CD4-positive, CD25-positive, alpha-beta regulatory T cell (primary cell): ENCODE results near the gene KCNA3. TPM values are rescaled to one million over a fixed set of nuclear protein-coding genes. Genes with fewer than 3 reads are reported as not detected.
A peak's percentile ranks its signal among the peaks of the same experiment; 100 is the strongest.

Source experiments
- ATAC-seq, 2 donors: fragments of 150-1000 bp; cut with Tn5 transposase; one replicate each; pipeline ENCODE4 v1.10.0; 2021; ENCODE audit warnings: low read depth in 2 of 2, moderate number of reproducible peaks in 2 of 2, moderate library complexity in 1 of 2
- DNase-seq, 3 donors: peaks; one replicate each; pipeline versions ENCODE4 v3.0.0 to v3.0.0-alpha.2; 2012 to 2022; ENCODE audit warnings: mixed read lengths in 1 of 3
- H3K27ac ChIP-seq: one replicate; pipeline ENCODE4 v1.7.0; 2013; ENCODE audit warnings: mild to moderate bottlenecking, low read length; ENCODE audit not compliant: insufficient read depth, poor library complexity, severe bottlenecking
- H3K27me3 ChIP-seq: one replicate; pipeline ENCODE4 v1.7.0; 2013; ENCODE audit warnings: low read length; ENCODE audit not compliant: control insufficient read depth, insufficient read depth
- H3K36me3 ChIP-seq: one replicate; pipeline ENCODE4 v1.7.0; 2013; ENCODE audit warnings: mild to moderate bottlenecking, low read length, moderate library complexity; ENCODE audit not compliant: control insufficient read depth, insufficient read depth
- H3K4me1 ChIP-seq: 2 replicates; pipeline ENCODE4 v1.7.0; 2013; ENCODE audit warnings: mild to moderate bottlenecking, low read length; ENCODE audit not compliant: insufficient read depth, control insufficient read depth, poor library complexity, severe bottlenecking
- H3K4me3 ChIP-seq: one replicate; pipeline ENCODE4 v1.7.0; 2013; ENCODE audit warnings: low read depth, mild to moderate bottlenecking, low read length, moderate library complexity
- H3K9me3 ChIP-seq, 2 experiments: 1 replicate in 1 of 2; 2 replicates in 1 of 2; pipeline ENCODE4 v1.7.0; 2013; ENCODE audit warnings: low read length in 2 of 2, mild to moderate bottlenecking in 1 of 2, moderate library complexity in 1 of 2; ENCODE audit not compliant: control insufficient read depth in 2 of 2
- H3K27ac Mint-ChIP-seq, 3 donors: one replicate each; pipeline ENCODE4 v1.8.0; 2020 to 2022; ENCODE audit warnings: mild to moderate bottlenecking in 3 of 3, mixed read lengths in 3 of 3, moderate library complexity in 2 of 3
- H3K27me3 Mint-ChIP-seq: one replicate; pipeline ENCODE4 v1.8.0; 2022; ENCODE audit warnings: mild to moderate bottlenecking, mixed read lengths
- H3K36me3 Mint-ChIP-seq: one replicate; pipeline ENCODE4 v1.8.0; 2020; ENCODE audit warnings: mixed read lengths
- H3K4me1 Mint-ChIP-seq, 4 donors: one replicate each; pipeline ENCODE4 v1.8.0; 2020 to 2022; ENCODE audit warnings: mixed read lengths in 4 of 4, mild to moderate bottlenecking in 1 of 4
- H3K4me3 Mint-ChIP-seq, 4 donors: one replicate each; pipeline ENCODE4 v1.8.0; 2020 to 2022; ENCODE audit warnings: mild to moderate bottlenecking in 4 of 4, mixed read lengths in 4 of 4, moderate library complexity in 3 of 4
- H3K9me3 Mint-ChIP-seq, 7 donors: one replicate each; pipeline ENCODE4 v1.8.0; 2020 to 2022; ENCODE audit warnings: mixed read lengths in 7 of 7, mild to moderate bottlenecking in 3 of 7, moderate library complexity in 2 of 7
- polyA plus RNA-seq, 4 donors: library from polyadenylated mRNA; unstranded; fragments of 300-500 nt; fragmentation: Illumina TruSeq; gene quantifications; one replicate each; pipeline ENCODE4 v1.2.3, GENCODE V29; 2021
- total RNA-seq: library from RNA; stranded (reverse); gene quantifications from one replicate; pipeline ENCODE4 v1.2.3, GENCODE V29; 2022

KCNA3 gene
- total and polyA plus RNA-seq, 5 donors from 2014 or later: 61.6 to 120 (median 86.3) TPM

- H3K36me3 ChIP-seq: no peaks in the 10 kb centered on the region
- Mint-ChIP-seq H3K4me1 (peaks cover 37 to 91% (median 77%) of the 10 kb centered on the region in 4 donors), H3K9me3 (peaks cover 0 to 8% (median 2%) of the 10 kb centered on the region in 7 donors), H3K36me3 (peaks cover 6% of the 10 kb centered on the region), H3K27me3 (no peaks in the 10 kb centered on the region), H3K4me3 (peak overlapping the region in 2 of 4 donors; percentile 39 to 82), H3K27ac (peak overlapping the region in 2 of 3 donors; percentile 7 to 84)
- no peak overlapping the region for H3K4me3 ChIP-seq
- H3K4me1 ChIP-seq: peaks cover 77% of the 10 kb centered on the region
- no peaks in the 10 kb centered on the region for H3K27me3 ChIP-seq
- DNase-seq: no peak
- no peaks in the 10 kb centered on the region for H3K9me3 ChIP-seq
- H3K27ac ChIP-seq: no peak overlapping the region
- no peak for ATAC-seq
Observed at GRCh38 chr1:110638556-110638955, 36.2 kb downstream of the KCNA3 start.

- H3K9me3 Mint-ChIP-seq: peaks cover 0 to 8% (median 2%) of the 10 kb centered on the region in 7 donors
- Histone ChIP-seq H3K9me3 (no peaks in the 10 kb centered on the region), H3K36me3 (no peaks in the 10 kb centered on the region), H3K4me3 (no peak overlapping the region), H3K27me3 (no peaks in the 10 kb centered on the region), H3K27ac (peak overlapping the region; percentile 43), H3K4me1 (peaks cover 77% of the 10 kb centered on the region)
- no peak for DNase-seq
- peaks cover 6% of the 10 kb centered on the region for H3K36me3 Mint-ChIP-seq
- H3K4me1 Mint-ChIP-seq: peaks cover 36 to 93% (median 78%) of the 10 kb centered on the region in 4 donors
- peak overlapping the region in 3 of 4 donors; percentile 13 to 82 (median 39) for H3K4me3 Mint-ChIP-seq
- peak overlapping the region in 2 of 3 donors; percentile 7 to 84 for H3K27ac Mint-ChIP-seq
- no peak for ATAC-seq
- no peaks in the 10 kb centered on the region for H3K27me3 Mint-ChIP-seq
Observed at GRCh38 chr1:110638058-110638457, 36.7 kb downstream of the KCNA3 start.

- peak in 1 of 2 donors; percentile 11 for ATAC-seq
- H3K27ac ChIP-seq: peak overlapping the region; percentile 43
- no peak for DNase-seq
- no peaks in the 10 kb centered on the region for H3K9me3 ChIP-seq
- Mint-ChIP-seq H3K27me3 (no peaks in the 10 kb centered on the region), H3K36me3 (peaks cover 6% of the 10 kb centered on the region), H3K9me3 (peaks cover 0 to 8% (median 2%) of the 10 kb centered on the region in 7 donors), H3K4me1 (peaks cover 32 to 89% (median 73%) of the 10 kb centered on the region in 4 donors), H3K27ac (peak overlapping the region; percentile 7 to 85 (median 84)), H3K4me3 (peak overlapping the region in 3 of 4 donors; percentile 13 to 82 (median 39))
- H3K36me3 ChIP-seq: no peaks in the 10 kb centered on the region
- H3K27me3 ChIP-seq: no peaks in the 10 kb centered on the region
- peaks cover 77% of the 10 kb centered on the region for H3K4me1 ChIP-seq
- H3K4me3 ChIP-seq: peak overlapping the region; percentile 13
Observed at GRCh38 chr1:110637475-110637874, 37.3 kb downstream of the KCNA3 start.

- Mint-ChIP-seq H3K36me3 (peaks cover 6% of the 10 kb centered on the region), H3K4me3 (peak overlapping the region; percentile 46 to 82 (median 70)), H3K9me3 (peaks cover 0 to 2% (median 1%) of the 10 kb centered on the region in 7 donors), H3K27me3 (no peaks in the 10 kb centered on the region), H3K4me1 (peaks cover 25 to 79% (median 64%) of the 10 kb centered on the region in 4 donors), H3K27ac (peak overlapping the region in 2 of 3 donors; percentile 96 to 97)
- DNase-seq (peak in 2 of 3 donors; percentile 41 to 75), ATAC-seq (peak; percentile 18 to 20)
- H3K27ac ChIP-seq: peak overlapping the region; percentile 80
- H3K4me3 ChIP-seq: peak overlapping the region; percentile 65
- peaks cover 78% of the 10 kb centered on the region for H3K4me1 ChIP-seq
- H3K9me3 ChIP-seq: no peaks in the 10 kb centered on the region
- no peaks in the 10 kb centered on the region for H3K27me3 ChIP-seq
- no peaks in the 10 kb centered on the region for H3K36me3 ChIP-seq
Observed at GRCh38 chr1:110636149-110636935, 38.4 kb downstream of the KCNA3 start.

GRCh38 chr1:110635434-110635833 lies 39.3 kb downstream of the KCNA3 start:
- H3K27ac ChIP-seq: peak overlapping the region; percentile 80
- peak overlapping the region; percentile 46 to 82 (median 70) for H3K4me3 Mint-ChIP-seq
- H3K36me3 ChIP-seq: no peaks in the 10 kb centered on the region
- ATAC-seq: no peak
- no peaks in the 10 kb centered on the region for H3K27me3 ChIP-seq
- H3K9me3 ChIP-seq: no peaks in the 10 kb centered on the region
- H3K4me1 Mint-ChIP-seq: peaks cover 23 to 75% (median 60%) of the 10 kb centered on the region in 4 donors
- DNase-seq: no peak
- peak overlapping the region in 2 of 3 donors; percentile 96 to 97 for H3K27ac Mint-ChIP-seq
- peak overlapping the region; percentile 65 for H3K4me3 ChIP-seq
- H3K36me3 Mint-ChIP-seq: peaks cover 5% of the 10 kb centered on the region
- H3K9me3 Mint-ChIP-seq: peaks cover 0 to 2% (median 0%) of the 10 kb centered on the region in 7 donors
- no peaks in the 10 kb centered on the region for H3K27me3 Mint-ChIP-seq
- H3K4me1 ChIP-seq: peaks cover 84% of the 10 kb centered on the region

- Histone ChIP-seq H3K4me3 (peak overlapping the region; percentile 65), H3K36me3 (no peaks in the 10 kb centered on the region), H3K27ac (peak overlapping the region; percentile 80), H3K9me3 (no peaks in the 10 kb centered on the region), H3K4me1 (peaks cover 91% of the 10 kb centered on the region), H3K27me3 (no peaks in the 10 kb centered on the region)
- Mint-ChIP-seq H3K4me1 (peaks cover 15 to 68% (median 55%) of the 10 kb centered on the region in 4 donors), H3K4me3 (peak overlapping the region; percentile 33 to 68 (median 54)), H3K9me3 (no peaks in the 10 kb centered on the region), H3K27ac (peak overlapping the region in 2 of 3 donors; percentile 96 to 97), H3K27me3 (no peaks in the 10 kb centered on the region), H3K36me3 (no peaks in the 10 kb centered on the region)
- DNase-seq (peak; percentile 24 to 59 (median 37)), ATAC-seq (peak; percentile 25 to 26)
Observed at GRCh38 chr1:110634455-110635311, 40.1 kb downstream of the KCNA3 start.

GRCh38 chr1:110634086-110634454 lies 40.7 kb downstream of the KCNA3 start:
- DNase-seq (no peak), ATAC-seq (no peak)
- no peaks in the 10 kb centered on the region for H3K27me3 Mint-ChIP-seq
- H3K27ac ChIP-seq: peak overlapping the region; percentile 80
- H3K9me3 Mint-ChIP-seq: no peaks in the 10 kb centered on the region
- H3K36me3 Mint-ChIP-seq: no peaks in the 10 kb centered on the region
- H3K4me1 ChIP-seq: peaks cover 96% of the 10 kb centered on the region
- no peaks in the 10 kb centered on the region for H3K27me3 ChIP-seq
- peak overlapping the region; percentile 17 for H3K4me3 ChIP-seq
- H3K4me3 Mint-ChIP-seq: peak overlapping the region; percentile 5 to 68 (median 54)
- no peaks in the 10 kb centered on the region for H3K9me3 ChIP-seq
- peaks cover 10 to 66% (median 54%) of the 10 kb centered on the region in 4 donors for H3K4me1 Mint-ChIP-seq
- peak overlapping the region in 2 of 3 donors; percentile 96 to 97 for H3K27ac Mint-ChIP-seq
- no peaks in the 10 kb centered on the region for H3K36me3 ChIP-seq
